Measurements from ENCODE around the gene FAM20B. TPM values are rescaled to one million over a fixed set of nuclear protein-coding genes. Genes with fewer than 3 reads are reported as not detected.
A peak's percentile ranks its signal among the peaks of the same experiment; 100 is the strongest.

Gene FAM20B
- total and polyA plus RNA-seq, 12 donors = 15.4 to 69.9 (median 38.3) TPM

- Histone ChIP-seq H3K27me3 (no peaks in the 10 kb centered on the region), H3K9me3 (replicated peaks in 1 of 3) (no peaks in the 10 kb centered on the region), H3K4me3 (no peak overlapping the region), H3K36me3 (replicated peaks in 1 of 2) (peaks cover 0 to 33% of the 10 kb centered on the region in 2 donors), H3K27ac (no peak overlapping the region), H3K4me1 (replicated peaks in 1 of 2) (no peaks in the 10 kb centered on the region)
- 80 to 89% (median 81%) methylated on average over 7 of the region's 7 CpGs for WGBS, 4 donors
- intact Hi-C loops (cut with DNase I) = no loop called here
- DNase-seq = peak in 1 of 7 donors; percentile 41
- TF ChIP-seq CTCF (IDR thresholded peaks at IDR 0.05) (peak in 1 of 6 experiments; percentile 22), POLR2A (IDR thresholded peaks at IDR 0.05) (no peak)
These were observed 79.7 kb downstream of the FAM20B start for GRCh38 chr1:179105393-179105792.

DNA sequence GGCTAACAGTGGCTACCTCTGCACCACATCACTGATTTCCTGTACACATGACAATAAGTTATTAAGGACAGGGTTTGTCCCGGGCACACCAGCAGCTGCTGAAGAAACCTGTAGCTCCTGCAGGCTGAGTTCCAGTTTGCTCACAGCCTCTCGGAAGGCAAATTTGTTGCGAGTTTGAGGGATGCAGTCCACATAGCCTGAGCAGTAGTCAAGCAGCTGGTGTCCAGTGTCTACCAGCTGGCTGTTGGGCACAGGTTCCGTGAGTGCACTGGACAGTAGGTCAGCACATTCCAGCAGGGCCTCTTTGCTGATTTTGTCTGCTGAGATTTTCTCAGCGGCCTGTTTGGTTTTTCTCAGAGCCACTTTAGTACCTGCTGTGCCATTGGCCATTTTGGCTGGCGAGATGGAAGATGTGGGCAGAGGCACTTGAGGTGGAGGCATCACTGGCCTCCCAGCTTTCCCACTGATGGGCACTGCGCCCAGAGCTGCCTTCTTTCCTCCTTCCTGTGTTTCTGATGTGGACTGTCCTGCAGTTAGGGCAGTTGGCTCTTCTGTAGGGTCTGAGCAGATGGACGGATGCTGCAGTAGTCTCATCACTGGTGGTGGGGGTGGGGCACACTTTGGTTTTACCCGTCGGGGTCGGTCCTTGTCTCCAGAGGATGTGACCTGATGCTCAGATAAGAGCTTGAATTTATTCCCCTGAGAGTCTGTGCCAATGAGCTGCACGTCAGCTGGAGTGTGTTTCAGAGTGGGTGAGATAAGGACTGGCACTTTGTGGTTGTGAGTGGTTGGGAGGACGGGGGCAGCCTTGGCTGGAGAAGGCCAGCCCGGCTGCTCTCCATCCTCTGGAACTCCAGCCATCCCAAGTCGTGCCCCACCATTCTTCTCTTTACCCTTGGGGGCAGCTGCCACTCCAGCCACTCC is 82.3 kb downstream of the FAM20B start:
- WGBS, 4 donors = 64 to 78% (median 66%) methylated on average over 10 to 15 of the region's 15 CpGs
- peaks cover 0 to 43% of the 10 kb centered on the region in 2 donors for H3K36me3 ChIP-seq (replicated peaks in 1 of 2)
- peak in 3 of 7 donors; percentile 41 to 48 (median 42) for DNase-seq
- H3K4me1 ChIP-seq (replicated peaks in 1 of 2) = no peaks in the 10 kb centered on the region
- intact Hi-C loops (cut with DNase I) = no loop called here
- TF ChIP-seq POLR2A (IDR thresholded peaks at IDR 0.05) (no peak), CTCF (IDR thresholded peaks at IDR 0.05) (no peak)
- H3K27me3 ChIP-seq = no peaks in the 10 kb centered on the region
- H3K27ac ChIP-seq = no peak overlapping the region
- no peaks in the 10 kb centered on the region for H3K9me3 ChIP-seq (replicated peaks in 1 of 3)
- no peak overlapping the region for H3K4me3 ChIP-seq

DNA sequence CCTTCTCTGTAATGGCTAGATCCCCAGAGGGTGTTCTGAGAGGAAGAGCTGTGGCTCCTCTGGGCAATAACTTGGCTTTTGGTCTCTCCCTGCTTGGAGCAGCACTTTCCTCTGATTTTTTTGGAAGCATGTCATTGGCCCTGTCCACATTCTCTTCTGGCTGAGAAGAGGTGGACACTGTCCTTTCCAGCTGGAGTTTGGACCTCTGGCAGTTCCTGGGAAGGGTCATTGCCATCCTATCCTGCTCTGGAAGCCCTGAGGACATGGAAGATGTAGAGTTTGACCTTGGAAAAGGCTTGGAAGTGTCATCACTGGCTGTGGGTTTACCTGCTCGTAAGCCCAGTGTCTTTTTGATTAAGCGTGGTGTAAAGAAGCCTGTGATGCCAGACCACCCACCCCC is 83.0 kb downstream of the FAM20B start:
- intact Hi-C loops (cut with DNase I) = no loop called here
- 95 to 100% (median 98%) methylated on average over 2 of the region's 2 CpGs for WGBS, 4 donors

More for the DNA sequence above, 83.0 kb downstream of the FAM20B start:
- H3K27ac ChIP-seq = no peak overlapping the region
- no peak overlapping the region for H3K4me3 ChIP-seq
- TF ChIP-seq CTCF (IDR thresholded peaks at IDR 0.05) = no peak
- no peak for TF ChIP-seq POLR2A (IDR thresholded peaks at IDR 0.05)
- H3K4me1 ChIP-seq (replicated peaks in 1 of 2) = no peaks in the 10 kb centered on the region
- H3K36me3 ChIP-seq (replicated peaks in 1 of 2) = peaks cover 0 to 43% of the 10 kb centered on the region in 2 donors
- H3K9me3 ChIP-seq (replicated peaks in 1 of 3) = no peaks in the 10 kb centered on the region
- H3K27me3 ChIP-seq = no peaks in the 10 kb centered on the region
- no peak for DNase-seq

Measured in adrenal gland (tissue), 12 donors.